ENCODE results near the gene PCDHGA2.

Gene PCDHGA2

DNA sequence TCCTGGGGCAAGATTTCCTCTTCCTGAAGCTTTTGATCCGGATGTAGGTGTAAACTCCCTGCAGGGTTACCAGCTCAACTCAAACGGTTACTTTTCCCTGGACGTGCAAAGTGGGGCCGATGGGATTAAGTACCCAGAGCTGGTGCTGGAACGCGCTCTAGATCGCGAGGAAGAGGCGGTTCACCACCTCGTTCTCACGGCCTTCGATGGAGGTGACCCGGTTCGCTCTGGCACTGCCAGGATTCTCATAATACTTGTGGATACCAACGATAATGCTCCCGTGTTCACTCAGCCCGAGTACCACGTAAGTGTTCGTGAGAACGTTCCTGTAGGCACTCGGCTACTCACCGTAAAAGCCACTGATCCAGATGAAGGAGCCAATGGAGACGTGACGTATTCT is 17.1 kb downstream of the PCDHGA2 start:
- TF ChIP-seq, protein P1, sequence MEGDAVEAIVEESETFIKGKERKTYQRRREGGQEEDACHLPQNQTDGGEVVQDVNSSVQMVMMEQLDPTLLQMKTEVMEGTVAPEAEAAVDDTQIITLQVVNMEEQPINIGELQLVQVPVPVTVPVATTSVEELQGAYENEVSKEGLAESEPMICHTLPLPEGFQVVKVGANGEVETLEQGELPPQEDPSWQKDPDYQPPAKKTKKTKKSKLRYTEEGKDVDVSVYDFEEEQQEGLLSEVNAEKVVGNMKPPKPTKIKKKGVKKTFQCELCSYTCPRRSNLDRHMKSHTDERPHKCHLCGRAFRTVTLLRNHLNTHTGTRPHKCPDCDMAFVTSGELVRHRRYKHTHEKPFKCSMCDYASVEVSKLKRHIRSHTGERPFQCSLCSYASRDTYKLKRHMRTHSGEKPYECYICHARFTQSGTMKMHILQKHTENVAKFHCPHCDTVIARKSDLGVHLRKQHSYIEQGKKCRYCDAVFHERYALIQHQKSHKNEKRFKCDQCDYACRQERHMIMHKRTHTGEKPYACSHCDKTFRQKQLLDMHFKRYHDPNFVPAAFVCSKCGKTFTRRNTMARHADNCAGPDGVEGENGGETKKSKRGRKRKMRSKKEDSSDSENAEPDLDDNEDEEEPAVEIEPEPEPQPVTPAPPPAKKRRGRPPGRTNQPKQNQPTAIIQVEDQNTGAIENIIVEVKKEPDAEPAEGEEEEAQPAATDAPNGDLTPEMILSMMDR (IDR thresholded peaks at IDR 0.05; ENCODE audit: insufficient read depth, low read length, missing control alignments) = no peak
- ChIA-PET CTCF (interaction anchor here (1.0 to 3.7 kb wide), 17 partner anchors 8 to 212 kb away, joined by 3 to 37 read pairs (median 6); partner anchors contain the start of genes PCDHGA1, PCDHGA2, PCDHGA3 and PCDHGA5), POLR2A (no interaction called here)
- DNase-seq (ENCODE audit: low read depth, low spot score) = no peak
- H3K4me3 ChIP-seq (ENCODE audit: low read depth, low read length) = no peak overlapping the region; the same call in 1 of the 2 replicates

DNA sequence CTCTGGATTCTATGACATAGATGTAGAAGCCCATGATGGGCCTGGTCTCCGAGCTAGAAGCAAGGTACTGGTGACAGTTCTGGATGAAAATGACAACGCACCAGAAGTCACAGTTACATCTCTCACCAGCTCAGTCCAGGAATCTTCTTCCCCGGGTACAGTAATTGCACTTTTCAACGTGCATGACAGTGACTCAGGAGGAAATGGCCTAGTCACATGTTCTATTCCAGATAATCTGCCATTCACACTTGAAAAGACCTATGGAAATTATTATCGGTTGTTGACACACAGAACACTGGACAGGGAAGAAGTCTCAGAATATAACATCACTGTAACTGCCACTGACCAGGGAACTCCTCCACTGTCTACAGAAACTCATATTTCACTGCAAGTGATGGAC is 17.6 kb downstream of the PCDHGA2 start:
- TF ChIP-seq, protein P1 (IDR thresholded peaks at IDR 0.05; ENCODE audit: insufficient read depth, low read length, missing control alignments) = no peak
- CTCF ChIA-PET = interaction anchor here (1.0 to 3.7 kb wide), 12 partner anchors 9 to 211 kb away, joined by 3 to 37 read pairs (median 6); partner anchors contain the start of genes PCDHGA2, PCDHGA3 and PCDHGB3
- POLR2A ChIA-PET = no interaction called here
- H3K4me3 ChIP-seq (ENCODE audit: low read depth, low read length) = no peak overlapping the region
- DNase-seq (ENCODE audit: low read depth, low spot score) = no peak

DNA sequence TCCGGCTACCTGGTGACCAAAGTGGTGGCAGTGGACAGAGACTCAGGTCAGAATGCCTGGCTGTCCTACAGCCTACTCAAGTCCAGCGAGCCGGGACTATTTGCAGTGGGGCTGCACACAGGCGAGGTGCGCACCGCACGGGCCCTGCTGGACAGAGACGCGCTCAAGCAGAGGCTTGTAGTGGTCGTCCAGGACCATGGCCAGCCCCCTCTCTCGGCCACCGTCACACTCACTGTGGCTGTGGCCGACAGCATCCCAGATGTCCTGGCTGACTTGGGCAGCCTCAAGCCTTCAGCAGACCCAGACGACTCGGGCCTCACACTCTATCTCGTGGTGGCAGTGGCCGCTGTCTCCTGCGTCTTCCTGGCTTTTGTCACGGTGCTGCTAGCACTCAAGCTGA is 18.4 kb downstream of the PCDHGA2 start:
- CTCF ChIA-PET = interaction anchor here (1.1 to 3.9 kb wide), 3 partner anchors 37 to 206 kb away, joined by 3 to 32 read pairs (median 5); no protein-coding TSS in a partner anchor
- no peak for DNase-seq (ENCODE audit: low read depth, low spot score)
- POLR2A ChIA-PET = no interaction called here
- no peak overlapping the region for H3K4me3 ChIP-seq (ENCODE audit: low read depth, low read length)
- TF ChIP-seq, protein P1 (IDR thresholded peaks at IDR 0.05; ENCODE audit: insufficient read depth, low read length, missing control alignments) = no peak

DNA sequence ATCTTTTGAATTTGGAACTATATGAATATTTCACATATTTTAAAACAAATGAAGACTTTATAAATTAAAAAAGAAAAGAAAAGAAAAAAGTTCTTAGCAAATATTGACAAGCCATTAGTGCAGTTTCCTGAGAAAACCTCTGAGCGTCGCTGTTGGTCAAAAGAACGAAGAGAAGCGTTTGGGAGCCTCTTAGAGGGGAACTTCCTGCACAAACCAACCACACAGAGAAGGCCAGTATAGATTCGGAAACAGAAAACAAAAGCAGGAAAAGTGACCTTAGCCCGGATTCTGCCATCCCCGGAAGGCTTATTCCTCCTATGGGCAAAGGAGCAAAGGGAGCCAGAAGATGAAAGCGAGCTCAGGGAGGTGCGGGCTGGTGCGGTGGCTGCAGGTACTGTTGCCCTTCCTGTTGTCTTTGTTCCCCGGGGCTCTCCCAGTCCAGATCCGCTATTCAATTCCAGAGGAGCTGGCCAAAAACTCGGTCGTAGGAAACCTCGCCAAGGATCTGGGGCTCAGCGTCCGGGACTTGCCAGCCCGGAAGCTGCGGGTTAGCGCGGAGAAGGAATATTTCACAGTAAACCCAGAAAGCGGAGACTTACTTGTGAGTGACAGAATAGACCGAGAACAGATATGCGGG is 21.3 kb downstream of the PCDHGA2 start, which contains the start of gene PCDHGB2:
Gene PCDHGB2, plus strand, starts transcription at position 205 of the 637 bp plus-strand sequence. Its CDS starts 142 bp downstream, at position 347.
- TF ChIP-seq, protein P1 (IDR thresholded peaks at IDR 0.05; ENCODE audit: insufficient read depth, low read length, missing control alignments) = peak; percentile 15
- no peak for DNase-seq (ENCODE audit: low read depth, low spot score)

DNA sequence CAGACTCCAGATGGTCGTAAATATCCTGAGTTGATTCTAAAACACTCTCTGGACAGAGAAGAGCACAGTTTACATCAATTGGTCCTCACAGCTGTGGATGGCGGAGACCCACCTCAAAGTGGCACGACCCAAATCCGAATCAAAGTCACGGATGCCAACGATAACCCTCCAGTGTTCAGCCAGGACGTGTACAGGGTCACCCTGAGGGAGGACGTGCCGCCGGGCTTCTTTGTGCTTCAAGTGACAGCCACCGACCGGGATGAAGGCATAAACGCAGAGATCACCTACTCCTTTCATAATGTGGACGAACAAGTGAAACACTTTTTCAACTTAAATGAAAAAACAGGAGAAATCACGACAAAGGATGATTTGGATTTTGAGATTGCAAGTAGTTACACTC is 22.1 kb downstream of the PCDHGA2 start:
- TF ChIP-seq, protein P1 (IDR thresholded peaks at IDR 0.05; ENCODE audit: insufficient read depth, low read length, missing control alignments) = no peak
- H3K4me3 ChIP-seq (ENCODE audit: low read depth, low read length) = peak overlapping the region; percentile 53; the same call in 1 of the 2 replicates
- ChIA-PET CTCF (interaction anchor here (0.8 to 3.9 kb wide), 6 partner anchors 10 to 205 kb away, joined by 3 to 32 read pairs (median 10); partner anchors contain the start of genes PCDHGA3, PCDHGB1 and PCDHGB3), POLR2A (no interaction called here)
- DNase-seq (ENCODE audit: low read depth, low spot score) = no peak

More for the DNA sequence above, 21.3 kb downstream of the PCDHGA2 start, which contains the start of gene PCDHGB2:
- peak within 1 kb of the TSS; percentile 53 for H3K4me3 ChIP-seq (ENCODE audit: low read depth, low read length)
- CTCF ChIA-PET = interaction anchor here (0.8 to 3.9 kb wide), 7 partner anchors 10 to 206 kb away, joined by 3 to 32 read pairs (median 9); partner anchors contain the start of genes PCDHGA3, PCDHGB1 and PCDHGB3
- POLR2A ChIA-PET = no interaction called here

DNA sequence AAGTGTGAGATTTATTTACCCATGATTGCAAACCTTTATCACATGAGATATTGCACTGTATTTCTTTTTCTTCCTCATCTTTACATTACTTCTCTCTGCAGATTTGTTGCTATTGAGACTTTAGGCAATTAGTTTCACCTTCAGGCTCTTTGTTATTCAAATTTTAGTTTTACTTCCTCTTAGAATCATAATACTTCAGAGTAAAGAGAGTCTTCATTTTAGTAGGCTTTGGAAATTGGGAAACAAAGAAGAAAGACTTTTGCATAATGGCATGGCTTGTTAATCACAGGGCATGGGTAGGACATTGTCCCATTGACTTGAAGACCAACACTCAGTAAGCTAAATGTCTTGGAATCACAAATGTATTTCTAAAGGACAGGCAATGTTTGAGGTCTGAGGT is 24.2 kb downstream of the PCDHGA2 start:
- POLR2A ChIA-PET = no interaction called here
- no peak for DNase-seq (ENCODE audit: low read depth, low spot score)
- TF ChIP-seq, protein P1 (IDR thresholded peaks at IDR 0.05; ENCODE audit: insufficient read depth, low read length, missing control alignments) = no peak
- H3K4me3 ChIP-seq (ENCODE audit: low read depth, low read length) = no peak overlapping the region
- CTCF ChIA-PET = interaction anchor here (1.1 to 3.5 kb wide), 5 partner anchors 9 to 204 kb away, joined by 3 to 27 read pairs (median 4); partner anchors contain the start of gene PCDHGB1
